ENCODE results near the gene PEAK1. TPM values are rescaled to one million over a fixed set of nuclear protein-coding genes. Genes with fewer than 3 reads are reported as not detected.

PEAK1 gene
- total and polyA plus RNA-seq, 9 of the 15 experiments (the other 6 are each of a cell fraction or from before 2014, with no cell fraction given): 0.99 to 22.4 (median 10.8) TPM

DNA sequence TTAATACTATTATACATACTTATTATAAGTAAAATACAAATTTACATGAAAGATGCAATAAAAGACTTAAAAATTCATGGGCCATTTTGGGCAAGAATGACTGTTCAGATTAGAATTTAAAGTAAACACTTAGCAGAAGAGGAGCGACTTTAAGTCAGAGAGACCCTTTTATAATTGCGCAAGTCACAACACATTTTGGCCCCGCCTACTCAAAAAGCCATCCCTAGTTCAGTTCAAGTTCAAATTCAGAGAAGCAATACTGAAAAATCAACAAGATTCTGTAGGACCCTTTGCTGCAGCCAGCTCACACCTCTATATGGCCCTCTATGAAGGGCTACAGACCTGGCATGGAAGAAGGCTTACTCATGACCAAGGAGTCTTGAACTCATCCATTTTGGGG, 64.6 kb downstream of the PEAK1 start:
- Histone ChIP-seq H2AFZ (ENCODE audit: low read depth, low read length) (no peak overlapping the region), H3K9me3 (replicated peaks; ENCODE audit: control insufficient read depth, insufficient read depth, low read depth, low read length) (no peaks in the 10 kb centered on the region), H3K27me3 (ENCODE audit: control insufficient read depth in 2 of 2, insufficient read depth in 2 of 2, low read length in 2 of 2) (no peaks in the 10 kb centered on the region), H3K4me3 (no peak overlapping the region), H3K9me1 (ENCODE audit: control insufficient read depth, insufficient read depth, low read length) (no peaks in the 10 kb centered on the region), H3K9ac (ENCODE audit: insufficient read depth in 1 of 2, low read depth in 2 of 2, low read length in 2 of 2) (no peak overlapping the region), H3K4me1 (replicated peaks in 1 of 2; ENCODE audit: control insufficient read depth in 2 of 2, insufficient read depth in 2 of 2, low read length in 2 of 2) (no peaks in the 10 kb centered on the region), H3K79me2 (ENCODE audit: control insufficient read depth, insufficient read depth, low read length) (no peaks in the 10 kb centered on the region), H3K36me3 (ENCODE audit: control insufficient read depth, insufficient read depth, low read length) (no peaks in the 10 kb centered on the region), H3K27ac (ENCODE audit: extremely low read depth, low read depth, low read length) (no peak overlapping the region), H4K20me1 (replicated peaks; ENCODE audit: control insufficient read depth, insufficient read depth, low read length) (no peaks in the 10 kb centered on the region), H3K4me2 (ENCODE audit: insufficient read depth, low read length) (no peak overlapping the region)
- WGBS (ENCODE audit: insufficient coverage, low coverage, missing lambda C conversion rate): 89% methylated on average over 3 of the region's 3 CpGs
- no TSS peak for BruUV-seq (replicated peaks)
- TF ChIP-seq CEBPB (tag; IDR thresholded peaks at IDR 0.05): peak; percentile 61; the same call in 1 of the 2 replicates
- TF ChIP-seq, protein P1, sequence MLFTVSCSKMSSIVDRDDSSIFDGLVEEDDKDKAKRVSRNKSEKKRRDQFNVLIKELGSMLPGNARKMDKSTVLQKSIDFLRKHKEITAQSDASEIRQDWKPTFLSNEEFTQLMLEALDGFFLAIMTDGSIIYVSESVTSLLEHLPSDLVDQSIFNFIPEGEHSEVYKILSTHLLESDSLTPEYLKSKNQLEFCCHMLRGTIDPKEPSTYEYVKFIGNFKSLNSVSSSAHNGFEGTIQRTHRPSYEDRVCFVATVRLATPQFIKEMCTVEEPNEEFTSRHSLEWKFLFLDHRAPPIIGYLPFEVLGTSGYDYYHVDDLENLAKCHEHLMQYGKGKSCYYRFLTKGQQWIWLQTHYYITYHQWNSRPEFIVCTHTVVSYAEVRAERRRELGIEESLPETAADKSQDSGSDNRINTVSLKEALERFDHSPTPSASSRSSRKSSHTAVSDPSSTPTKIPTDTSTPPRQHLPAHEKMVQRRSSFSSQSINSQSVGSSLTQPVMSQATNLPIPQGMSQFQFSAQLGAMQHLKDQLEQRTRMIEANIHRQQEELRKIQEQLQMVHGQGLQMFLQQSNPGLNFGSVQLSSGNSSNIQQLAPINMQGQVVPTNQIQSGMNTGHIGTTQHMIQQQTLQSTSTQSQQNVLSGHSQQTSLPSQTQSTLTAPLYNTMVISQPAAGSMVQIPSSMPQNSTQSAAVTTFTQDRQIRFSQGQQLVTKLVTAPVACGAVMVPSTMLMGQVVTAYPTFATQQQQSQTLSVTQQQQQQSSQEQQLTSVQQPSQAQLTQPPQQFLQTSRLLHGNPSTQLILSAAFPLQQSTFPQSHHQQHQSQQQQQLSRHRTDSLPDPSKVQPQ (CRISPR knock-in tag; IDR thresholded peaks at IDR 0.05; ENCODE audit: borderline replicate concordance): no peak
- in situ Hi-C loops (cut with MboI) (no loop called here), intact Hi-C loops (cut with micrococcal nuclease) (no loop called here)
- CTCF ChIA-PET (ENCODE audit: low intra/inter-chr PET ratio): no interaction called here
- POLR2A ChIA-PET: no interaction called here
- DNase-seq (ENCODE audit: extremely low read depth in 1 of 4, low spot score in 3 of 4) (no peak), FAIRE-seq (no peak), ATAC-seq (no peak)

DNA sequence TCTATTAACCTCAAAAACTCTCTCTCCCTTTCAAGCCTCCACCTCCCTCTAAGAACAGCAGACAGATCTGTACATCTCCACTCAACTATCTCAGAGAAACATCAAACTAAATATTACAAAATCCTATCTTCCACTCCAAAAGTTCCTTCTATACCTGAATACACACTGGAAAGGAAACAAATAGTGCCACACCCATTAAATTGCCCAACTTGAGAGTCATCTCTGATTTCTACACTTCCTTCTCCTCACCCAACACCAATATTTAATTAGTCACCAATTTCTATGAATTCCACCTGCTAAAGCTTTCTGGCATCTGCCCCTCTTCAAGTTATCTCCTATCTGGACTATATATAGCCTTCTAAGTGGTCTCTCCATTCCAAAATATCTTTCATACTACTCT, 65.8 kb downstream of the PEAK1 start:
- Histone ChIP-seq H3K9ac (ENCODE audit: insufficient read depth in 1 of 2, low read depth in 2 of 2, low read length in 2 of 2) (no peak overlapping the region), H3K4me1 (replicated peaks in 1 of 2; ENCODE audit: control insufficient read depth in 2 of 2, insufficient read depth in 2 of 2, low read length in 2 of 2) (no peaks in the 10 kb centered on the region), H3K79me2 (ENCODE audit: control insufficient read depth, insufficient read depth, low read length) (no peaks in the 10 kb centered on the region), H3K4me3 (no peak overlapping the region), H4K20me1 (replicated peaks; ENCODE audit: control insufficient read depth, insufficient read depth, low read length) (no peaks in the 10 kb centered on the region), H3K9me1 (ENCODE audit: control insufficient read depth, insufficient read depth, low read length) (no peaks in the 10 kb centered on the region), H3K9me3 (replicated peaks; ENCODE audit: control insufficient read depth, insufficient read depth, low read depth, low read length) (no peaks in the 10 kb centered on the region), H2AFZ (ENCODE audit: low read depth, low read length) (no peak overlapping the region), H3K36me3 (ENCODE audit: control insufficient read depth, insufficient read depth, low read length) (no peaks in the 10 kb centered on the region), H3K27ac (ENCODE audit: extremely low read depth, low read depth, low read length) (no peak overlapping the region), H3K27me3 (ENCODE audit: control insufficient read depth in 2 of 2, insufficient read depth in 2 of 2, low read length in 2 of 2) (no peaks in the 10 kb centered on the region), H3K4me2 (ENCODE audit: insufficient read depth, low read length) (no peak overlapping the region)
- TF ChIP-seq CEBPB (tag; IDR thresholded peaks at IDR 0.05): no peak
- TF ChIP-seq CBFA2T2 (conservative IDR thresholded peaks at IDR 0.05): no peak
- no peak for TF ChIP-seq GTF2A2 (tag; IDR thresholded peaks at IDR 0.05)
- no peak for TF ChIP-seq SAFB (IDR thresholded peaks at IDR 0.05; ENCODE audit: borderline replicate concordance, low read depth, low read length)
- no peak for TF ChIP-seq ZNF699 (CRISPR knock-in tag; IDR thresholded peaks at IDR 0.05; ENCODE audit: insufficient replicate concordance)
- TF ChIP-seq ZZZ3 (IDR thresholded peaks at IDR 0.05): no peak
- no peak for FAIRE-seq
- POLR2A ChIA-PET: no interaction called here
- in situ Hi-C loops (cut with MboI) (no loop called here), intact Hi-C loops (cut with micrococcal nuclease) (no loop called here)
- ATAC-seq: no peak
- CTCF ChIA-PET (ENCODE audit: low intra/inter-chr PET ratio): no interaction called here
- DNase-seq (ENCODE audit: extremely low read depth in 1 of 4, low spot score in 3 of 4): no peak
- no TSS peak for BruUV-seq (replicated peaks)

All from K562 (cell line).